Measurements from ENCODE around the gene INPP5E.

Gene INPP5E

GRCh38 chr9:136431782-136432350, 7.8 kb downstream of the INPP5E start:
- TF ChIP-seq FOXP2 (optimal IDR thresholded peaks at IDR 0.05; ENCODE audit: borderline replicate concordance, extremely low read depth, extremely low read length, insufficient read depth) (no peak), REST (IDR thresholded peaks at IDR 0.05; ENCODE audit: insufficient read depth in 1 of 2, low read depth in 2 of 2, low read length in 2 of 2) (no peak), SIN3A (IDR thresholded peaks at IDR 0.05; ENCODE audit: borderline replicate concordance, insufficient read depth, low read length) (no peak), TAF1 (IDR thresholded peaks at IDR 0.05; ENCODE audit: borderline replicate concordance, insufficient read depth, low read length) (no peak), POLR2AphosphoS5 (IDR thresholded peaks at IDR 0.05; ENCODE audit: low read depth, low read length) (no peak)

- no peak for TF ChIP-seq FOXP2 (optimal IDR thresholded peaks at IDR 0.05; ENCODE audit: borderline replicate concordance, extremely low read depth, extremely low read length, insufficient read depth)
- TF ChIP-seq TAF1 (IDR thresholded peaks at IDR 0.05; ENCODE audit: borderline replicate concordance, insufficient read depth, low read length): no peak
- TF ChIP-seq REST (IDR thresholded peaks at IDR 0.05; ENCODE audit: insufficient read depth in 1 of 2, low read depth in 2 of 2, low read length in 2 of 2): no peak
- no peak for TF ChIP-seq SIN3A (IDR thresholded peaks at IDR 0.05; ENCODE audit: borderline replicate concordance, insufficient read depth, low read length)
- no peak for TF ChIP-seq POLR2AphosphoS5 (IDR thresholded peaks at IDR 0.05; ENCODE audit: low read depth, low read length)
Measured at GRCh38 chr9:136430588-136431234, 8.9 kb downstream of the INPP5E start.

- TF ChIP-seq REST (IDR thresholded peaks at IDR 0.05; ENCODE audit: insufficient read depth in 1 of 2, low read depth in 2 of 2, low read length in 2 of 2): no peak
Measured at GRCh38 chr9:136429683-136430491, 9.8 kb downstream of the INPP5E start.

- TF ChIP-seq POLR2AphosphoS5 (IDR thresholded peaks at IDR 0.05; ENCODE audit: low read depth, low read length) (no peak), TAF1 (IDR thresholded peaks at IDR 0.05; ENCODE audit: borderline replicate concordance, insufficient read depth, low read length) (no peak), REST (IDR thresholded peaks at IDR 0.05; ENCODE audit: insufficient read depth in 1 of 2, low read depth in 2 of 2, low read length in 2 of 2) (no peak), FOXP2 (optimal IDR thresholded peaks at IDR 0.05; ENCODE audit: borderline replicate concordance, extremely low read depth, extremely low read length, insufficient read depth) (no peak), SIN3A (IDR thresholded peaks at IDR 0.05; ENCODE audit: borderline replicate concordance, insufficient read depth, low read length) (no peak)
Measured at GRCh38 chr9:136429075-136429628, 10.5 kb downstream of the INPP5E start.
